ENCODE data around the gene ARHGAP24.

The ARHGAP24 gene

DNA sequence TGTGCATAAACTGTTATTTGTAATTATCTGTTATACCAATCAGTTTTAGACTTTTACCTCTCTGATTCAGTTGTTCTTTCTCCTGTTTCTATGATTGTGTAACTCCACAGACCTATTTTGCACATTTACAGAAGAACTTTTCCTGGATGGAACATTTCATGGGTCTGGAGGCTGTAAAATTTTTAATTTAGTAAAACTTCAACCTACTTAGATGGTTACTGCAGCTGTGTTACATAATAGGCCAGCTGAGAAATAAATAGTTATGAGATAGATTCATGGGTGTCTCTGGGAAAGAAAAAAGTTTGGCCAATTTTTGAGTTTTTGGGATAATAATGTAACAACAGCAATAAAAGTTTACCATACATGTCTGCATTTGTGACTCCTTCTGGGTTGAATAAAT, 253.5 kb downstream of the ARHGAP24 start:
- TF ChIP-seq, protein P1, sequence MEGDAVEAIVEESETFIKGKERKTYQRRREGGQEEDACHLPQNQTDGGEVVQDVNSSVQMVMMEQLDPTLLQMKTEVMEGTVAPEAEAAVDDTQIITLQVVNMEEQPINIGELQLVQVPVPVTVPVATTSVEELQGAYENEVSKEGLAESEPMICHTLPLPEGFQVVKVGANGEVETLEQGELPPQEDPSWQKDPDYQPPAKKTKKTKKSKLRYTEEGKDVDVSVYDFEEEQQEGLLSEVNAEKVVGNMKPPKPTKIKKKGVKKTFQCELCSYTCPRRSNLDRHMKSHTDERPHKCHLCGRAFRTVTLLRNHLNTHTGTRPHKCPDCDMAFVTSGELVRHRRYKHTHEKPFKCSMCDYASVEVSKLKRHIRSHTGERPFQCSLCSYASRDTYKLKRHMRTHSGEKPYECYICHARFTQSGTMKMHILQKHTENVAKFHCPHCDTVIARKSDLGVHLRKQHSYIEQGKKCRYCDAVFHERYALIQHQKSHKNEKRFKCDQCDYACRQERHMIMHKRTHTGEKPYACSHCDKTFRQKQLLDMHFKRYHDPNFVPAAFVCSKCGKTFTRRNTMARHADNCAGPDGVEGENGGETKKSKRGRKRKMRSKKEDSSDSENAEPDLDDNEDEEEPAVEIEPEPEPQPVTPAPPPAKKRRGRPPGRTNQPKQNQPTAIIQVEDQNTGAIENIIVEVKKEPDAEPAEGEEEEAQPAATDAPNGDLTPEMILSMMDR (IDR thresholded peaks at IDR 0.05; ENCODE audit: low read depth, low read length): no peak
- DNase-seq (ENCODE audit: extremely low read depth, low read depth): no peak

DNA sequence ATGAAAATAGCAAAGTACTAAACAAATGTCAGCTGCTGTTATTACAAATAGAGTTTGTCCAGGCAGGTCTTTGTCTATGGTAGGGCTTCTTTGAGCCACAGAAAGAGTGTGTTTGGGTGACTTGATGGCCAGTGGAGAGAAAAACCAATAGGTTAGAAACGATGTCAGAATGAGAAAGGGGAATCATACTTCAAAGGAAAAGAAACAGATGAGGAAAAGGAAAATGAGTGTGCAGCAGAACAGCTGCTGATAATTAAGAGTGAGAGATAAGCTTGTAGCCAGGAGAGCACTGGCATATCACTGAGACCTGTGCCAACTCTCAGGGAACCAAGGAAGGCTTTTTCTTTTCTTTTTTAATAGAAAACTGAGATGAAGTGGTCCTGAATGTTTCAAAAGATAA, 257.2 kb downstream of the ARHGAP24 start:
- TF ChIP-seq, protein P1 (IDR thresholded peaks at IDR 0.05; ENCODE audit: low read depth, low read length): no peak
- no peak for DNase-seq (ENCODE audit: extremely low read depth, low read depth)

GRCh38 chr4:85733798-85734197, 258.8 kb downstream of the ARHGAP24 start:
- DNase-seq (ENCODE audit: extremely low read depth, low read depth): no peak
- TF ChIP-seq, protein P1 (IDR thresholded peaks at IDR 0.05; ENCODE audit: low read depth, low read length): no peak

DNA sequence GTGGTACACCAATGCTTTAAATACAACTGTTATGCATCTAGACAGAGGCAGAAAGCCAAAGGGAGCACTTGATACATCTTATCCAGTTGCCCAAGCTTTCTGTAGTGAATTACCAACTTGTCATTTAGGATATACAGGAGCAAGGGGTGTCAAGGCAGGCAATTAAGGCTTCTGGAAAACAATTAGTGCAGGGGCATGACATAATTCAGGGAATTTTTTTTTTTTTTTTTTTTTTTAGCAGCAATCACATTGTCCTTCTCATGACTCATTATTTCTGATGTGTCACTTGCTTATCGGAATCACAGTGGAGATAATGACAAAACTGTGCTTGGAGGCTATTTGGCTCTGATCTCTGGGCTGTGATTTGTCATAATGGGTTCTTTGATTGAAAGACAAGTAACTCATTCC, 259.5 kb downstream of the ARHGAP24 start:
- no peak for DNase-seq (ENCODE audit: extremely low read depth, low read depth)

DNA sequence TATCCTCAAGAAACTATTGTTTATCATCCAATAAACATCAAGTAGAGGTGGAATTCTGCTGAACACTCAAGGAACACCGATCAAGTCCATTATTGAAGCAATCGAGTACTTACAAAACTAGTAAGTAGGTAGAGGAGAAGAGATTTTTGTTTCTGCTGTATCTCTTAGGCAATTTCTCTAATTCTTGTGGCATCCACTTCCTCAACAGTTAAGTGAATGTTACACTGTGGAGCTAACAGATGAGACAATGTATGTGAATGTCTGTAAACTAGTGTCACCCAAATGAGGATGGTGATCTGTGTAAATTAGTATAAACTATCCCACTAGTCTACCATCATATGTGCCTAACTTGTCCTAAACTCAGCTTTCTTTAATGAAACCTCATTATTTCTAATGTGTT, 261.6 kb downstream of the ARHGAP24 start:
- no peak for DNase-seq (ENCODE audit: extremely low read depth, low read depth)
- TF ChIP-seq, protein P1 (IDR thresholded peaks at IDR 0.05; ENCODE audit: low read depth, low read length): no peak

More for the DNA sequence above, 259.5 kb downstream of the ARHGAP24 start:
- TF ChIP-seq, protein P1 (IDR thresholded peaks at IDR 0.05; ENCODE audit: low read depth, low read length): no peak

DNA sequence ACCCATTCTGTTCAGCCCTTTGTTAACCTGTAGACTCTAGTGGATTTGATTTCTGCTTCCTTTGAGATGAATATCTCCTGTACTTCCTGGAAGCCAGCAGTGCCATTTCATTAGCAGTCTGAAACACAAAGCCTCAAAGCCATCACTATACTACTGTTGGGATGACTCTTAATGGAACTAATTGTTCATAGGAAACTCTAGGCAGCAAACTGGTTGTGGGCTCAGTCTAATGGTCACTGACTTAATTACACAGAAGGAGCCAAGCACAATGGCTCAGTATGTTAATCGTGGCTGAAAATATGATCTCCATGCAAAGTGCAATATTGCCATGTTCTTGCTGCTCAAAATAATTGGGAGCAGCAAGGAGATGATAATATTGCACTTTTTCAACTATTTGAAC, 262.3 kb downstream of the ARHGAP24 start:
- TF ChIP-seq, protein P1 (IDR thresholded peaks at IDR 0.05; ENCODE audit: low read depth, low read length): no peak
- DNase-seq (ENCODE audit: extremely low read depth, low read depth): no peak

DNA sequence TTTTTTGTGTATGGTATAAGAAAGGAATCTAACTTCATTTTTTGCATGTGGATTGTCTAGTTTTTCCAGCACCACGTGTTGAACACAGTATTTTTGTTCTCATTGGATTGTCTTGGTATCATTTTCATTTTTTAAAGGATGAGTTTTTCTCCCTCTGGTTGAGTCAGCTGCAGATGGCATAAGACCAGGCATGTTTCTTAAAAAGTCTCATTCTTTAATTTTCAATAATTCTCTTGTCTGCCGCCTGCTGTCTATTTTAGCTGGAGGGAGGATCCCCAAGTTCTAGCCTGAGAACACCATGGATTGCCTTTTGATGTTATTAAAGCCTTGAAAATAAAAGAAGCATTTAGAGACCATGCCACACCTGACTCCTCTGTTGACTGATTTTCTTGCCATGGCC, 263.8 kb downstream of the ARHGAP24 start:
- TF ChIP-seq, protein P1 (IDR thresholded peaks at IDR 0.05; ENCODE audit: low read depth, low read length): no peak
- no peak for DNase-seq (ENCODE audit: extremely low read depth, low read depth)
